CD14-positive monocyte (primary cell): ENCODE data around the gene FER1L5. TPM values are rescaled to one million over a fixed set of nuclear protein-coding genes. Genes with fewer than 3 reads are reported as not detected.
A peak's percentile ranks its signal among the peaks of the same experiment; 100 is the strongest.

ENCODE experiments used
- DNase-seq, 3 donors: peaks; one replicate each; pipeline ENCODE4 v3.0.0-alpha.2; 2011 to 2022
- H2AFZ ChIP-seq: 2 replicates; pipeline ENCODE4 v1.6.0; 2012; ENCODE audit warnings: mild to moderate bottlenecking, low read depth, low read length, inconsistent platforms; ENCODE audit not compliant: insufficient read depth, poor library complexity, severe bottlenecking
- H3K27ac ChIP-seq, 2 donors: 1 replicate in 1 of 2; 2 replicates in 1 of 2; pipeline ENCODE4 v1.5.1; 2012 to 2013; ENCODE audit warnings: low read length in 2 of 2, control low read depth in 1 of 2, inconsistent platforms in 1 of 2, low read depth in 1 of 2, mild to moderate bottlenecking in 1 of 2
- H3K27me3 ChIP-seq, 2 donors: one replicate each; pipeline versions ENCODE4 v1.6.0 to v1.6.1; 2011 to 2013; ENCODE audit warnings: low read length in 2 of 2; ENCODE audit not compliant: control insufficient read depth in 2 of 2, insufficient read depth in 2 of 2
- H3K36me3 ChIP-seq, 2 donors: replicated peaks in 1 of 2; 1 replicate in 1 of 2; 2 replicates in 1 of 2; pipeline versions ENCODE4 v1.5.1 to v1.6.1; 2012 to 2013; ENCODE audit warnings: low read length in 2 of 2, control low read depth in 1 of 2, inconsistent platforms in 1 of 2, mild to moderate bottlenecking in 1 of 2; ENCODE audit not compliant: insufficient read depth in 2 of 2, control insufficient read depth in 1 of 2
- H3K4me1 ChIP-seq, 2 donors: 1 replicate in 1 of 2; 2 replicates in 1 of 2; pipeline versions ENCODE4 v1.5.1 to v1.6.1; 2012 to 2013; ENCODE audit warnings: low read length in 2 of 2, control low read depth in 1 of 2, inconsistent platforms in 1 of 2, mild to moderate bottlenecking in 1 of 2, moderate library complexity in 1 of 2; ENCODE audit not compliant: insufficient read depth in 2 of 2, control insufficient read depth in 1 of 2
- H3K4me2 ChIP-seq: replicated peaks from 2 replicates; pipeline ENCODE3; 2012; ENCODE audit warnings: low read length, moderate library complexity, mild to moderate bottlenecking; ENCODE audit not compliant: poor library complexity, severe bottlenecking; ENCODE audit errors: extremely low read depth
- H3K4me3 ChIP-seq, 3 experiments: fragments of 200-600 bp in 1 of 3; sonication (generic) in 1 of 3; replicated peaks in 1 of 3; 1 replicate in 2 of 3; 2 replicates in 1 of 3; pipeline ENCODE4 v1.5.1; 2011 to 2013; ENCODE audit warnings: low read length in 3 of 3, mild to moderate bottlenecking in 3 of 3, control low read depth in 2 of 3, low read depth in 2 of 3, inconsistent platforms in 1 of 3, moderate library complexity in 1 of 3
- H3K79me2 ChIP-seq: 2 replicates; pipeline ENCODE4 v1.6.0; 2012; ENCODE audit warnings: mild to moderate bottlenecking, control low read depth, inconsistent platforms, low read length, moderate library complexity; ENCODE audit not compliant: insufficient read depth
- H3K9ac ChIP-seq: 2 replicates; pipeline ENCODE4 v1.6.0; 2017; ENCODE audit warnings: low read length, mild to moderate bottlenecking; ENCODE audit not compliant: insufficient read depth, poor library complexity, severe bottlenecking
- H3K9me3 ChIP-seq, 2 donors: replicated peaks in 1 of 2; 1 replicate in 1 of 2; 2 replicates in 1 of 2; pipeline versions ENCODE4 v1.5.1 to v1.6.1; 2012 to 2013; ENCODE audit warnings: low read length in 2 of 2, control low read depth in 1 of 2; ENCODE audit not compliant: control insufficient read depth in 1 of 2, insufficient read depth in 1 of 2
- H4K20me1 ChIP-seq: 2 replicates; pipeline ENCODE4 v1.6.0; 2012; ENCODE audit warnings: mild to moderate bottlenecking, low read length, control low read depth, moderate library complexity; ENCODE audit not compliant: insufficient read depth
- H3K27ac Mint-ChIP-seq, 7 donors: one replicate each; pipeline ENCODE4 v1.8.0; 2020; ENCODE audit warnings: mild to moderate bottlenecking in 7 of 7, mixed read lengths in 7 of 7, moderate library complexity in 6 of 7, inconsistent platforms in 2 of 7
- H3K27me3 Mint-ChIP-seq, 3 donors: one replicate each; pipeline ENCODE4 v1.8.0; 2021 to 2022; ENCODE audit warnings: low read depth in 3 of 3, mild to moderate bottlenecking in 3 of 3, mixed read lengths in 3 of 3, moderate library complexity in 3 of 3, inconsistent platforms in 1 of 3
- H3K36me3 Mint-ChIP-seq, 2 donors: one replicate each; pipeline ENCODE4 v1.8.0; 2020; ENCODE audit warnings: mixed read lengths in 2 of 2, inconsistent platforms in 1 of 2, mild to moderate bottlenecking in 1 of 2
- H3K4me1 Mint-ChIP-seq: one replicate; pipeline ENCODE4 v1.8.0; 2020; ENCODE audit warnings: mild to moderate bottlenecking, mixed read lengths
- H3K4me3 Mint-ChIP-seq, 2 donors: one replicate each; pipeline ENCODE4 v1.8.0; 2020; ENCODE audit warnings: mild to moderate bottlenecking in 2 of 2, mixed read lengths in 2 of 2, moderate library complexity in 1 of 2
- H3K9me3 Mint-ChIP-seq, 7 donors: one replicate each; pipeline ENCODE4 v1.8.0; 2020 to 2022; ENCODE audit warnings: mixed read lengths in 7 of 7, mild to moderate bottlenecking in 6 of 7, moderate library complexity in 6 of 7, inconsistent platforms in 2 of 7
- WGBS: methylation state at CpG from one replicate; pipeline ENCODE4 v1.1.5; 2013; ENCODE audit warnings: missing lambda C conversion rate; ENCODE audit not compliant: insufficient coverage; 5-methylcytosine and 5-hydroxymethylcytosine counted together
- intact Hi-C, 2 donors: fragments of 100-400 bp; cut with micrococcal nuclease; formaldehyde crosslinking; loops; one replicate each; pipeline versions ENCODE4 v1.15.0 to v1.15.1; 2023
- polyA minus RNA-seq: library from RNA; depleted of rRNA, polyadenylated mRNA; stranded (reverse); fragments of >200 nt; gene quantifications from 2 replicates; pipeline ENCODE4 v1.2.3, GENCODE V29; 2012
- polyA plus RNA-seq, 3 donors: library from polyadenylated mRNA; depleted of rRNA in 1 of 3; unstranded in 2 of 3; stranded (reverse) in 1 of 3; fragments of 300-500 nt in 2 of 3; fragments of >200 nt in 1 of 3; fragmentation: Illumina TruSeq in 2 of 3; gene quantifications; 1 replicate in 2 of 3; 2 replicates in 1 of 3; pipeline ENCODE4 v1.2.3, GENCODE V29; 2012 to 2021
- total RNA-seq, 12 experiments: library from RNA in 1 of 12; stranded (reverse) in 1 of 12; fragments of 120-200 nt in 1 of 12; gene quantifications; one replicate each; pipeline ENCODE4 v1.2.4 and lab custom pipeline; 2013 to 2026; ENCODE audit warnings: mixed read lengths in 6 of 12, inconsistent platforms in 1 of 12
- TF ChIP-seq, protein P1 (sequence below): fragments of 200-600 bp; IDR thresholded peaks from one replicate; pipeline ENCODE4 v1.8.0; 2022; ENCODE audit warnings: antibody characterized with exemption, mild to moderate bottlenecking

The FER1L5 gene
- not detected for total RNA-seq (2013)
- polyA plus RNA-seq (not detected), polyA minus RNA-seq (not detected in 2 replicates), total RNA-seq (lab: John Stamatoyannopoulos, UW) (0 to 1.6 (median 0.17) reads per million in 11 experiments)

GRCh38 chr2:96642564-96643360 lies at the start of gene FER1L5:
FER1L5 (plus strand) TSS chr2:96642764; CDS start chr2:96642837, 73 bp downstream.
- Mint-ChIP-seq H3K27ac (no peak within 1 kb of the TSS), H3K4me3 (no peak within 1 kb of the TSS), H3K36me3 (no peaks in the 10 kb centered on the region), H3K27me3 (peaks cover 2 to 4% (median 4%) of the 10 kb centered on the region in 3 donors), H3K9me3 (peaks cover 0 to 2% (median 0%) of the 10 kb centered on the region in 7 donors), H3K4me1 (peaks cover 5% of the 10 kb centered on the region)
- Histone ChIP-seq H3K9me3 (no peaks in the 10 kb centered on the region), H3K36me3 (no peaks in the 10 kb centered on the region), H4K20me1 (no peaks in the 10 kb centered on the region), H3K4me2 (no peak within 1 kb of the TSS), H3K4me1 (peaks cover 6 to 8% of the 10 kb centered on the region in 2 donors), H3K79me2 (no peaks in the 10 kb centered on the region), H3K4me3 (no peak within 1 kb of the TSS), H3K27ac (no peak within 1 kb of the TSS), H2AFZ (no peak within 1 kb of the TSS), H3K9ac (no peak within 1 kb of the TSS), H3K27me3 (no peaks in the 10 kb centered on the region)
- no peak for DNase-seq
- 60% methylated on average over 1 of the region's 10 CpGs for WGBS
- TF ChIP-seq, protein P1, sequence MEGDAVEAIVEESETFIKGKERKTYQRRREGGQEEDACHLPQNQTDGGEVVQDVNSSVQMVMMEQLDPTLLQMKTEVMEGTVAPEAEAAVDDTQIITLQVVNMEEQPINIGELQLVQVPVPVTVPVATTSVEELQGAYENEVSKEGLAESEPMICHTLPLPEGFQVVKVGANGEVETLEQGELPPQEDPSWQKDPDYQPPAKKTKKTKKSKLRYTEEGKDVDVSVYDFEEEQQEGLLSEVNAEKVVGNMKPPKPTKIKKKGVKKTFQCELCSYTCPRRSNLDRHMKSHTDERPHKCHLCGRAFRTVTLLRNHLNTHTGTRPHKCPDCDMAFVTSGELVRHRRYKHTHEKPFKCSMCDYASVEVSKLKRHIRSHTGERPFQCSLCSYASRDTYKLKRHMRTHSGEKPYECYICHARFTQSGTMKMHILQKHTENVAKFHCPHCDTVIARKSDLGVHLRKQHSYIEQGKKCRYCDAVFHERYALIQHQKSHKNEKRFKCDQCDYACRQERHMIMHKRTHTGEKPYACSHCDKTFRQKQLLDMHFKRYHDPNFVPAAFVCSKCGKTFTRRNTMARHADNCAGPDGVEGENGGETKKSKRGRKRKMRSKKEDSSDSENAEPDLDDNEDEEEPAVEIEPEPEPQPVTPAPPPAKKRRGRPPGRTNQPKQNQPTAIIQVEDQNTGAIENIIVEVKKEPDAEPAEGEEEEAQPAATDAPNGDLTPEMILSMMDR, result no peak
- intact Hi-C loops, result no loop called here

DNA sequence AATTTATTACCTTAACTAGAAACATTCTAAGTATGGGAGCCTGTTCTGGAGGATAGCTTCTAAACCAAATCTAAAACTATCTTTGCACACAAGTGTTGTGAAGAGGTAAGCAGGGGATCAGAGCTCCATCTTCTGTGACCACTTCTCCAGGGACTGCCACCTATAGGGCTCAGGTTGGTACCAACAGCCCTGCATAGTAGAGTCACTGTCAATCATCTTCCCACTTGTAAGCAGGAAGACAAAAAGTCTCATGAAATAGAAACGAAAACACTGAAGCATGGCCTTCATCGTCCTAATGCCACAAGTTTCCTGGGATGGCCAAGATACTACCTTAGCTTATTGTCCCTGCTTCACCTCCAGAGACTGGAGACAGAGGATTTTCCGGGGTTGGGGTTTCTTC lies 48.3 kb upstream of the FER1L5 start:
- H3K79me2 ChIP-seq, result no peaks in the 10 kb centered on the region
- no peaks in the 10 kb centered on the region for H3K27me3 ChIP-seq
- H4K20me1 ChIP-seq, result no peaks in the 10 kb centered on the region
- Mint-ChIP-seq H3K27ac (peak overlapping the region in 1 of 7 donors; percentile 58), H3K36me3 (peaks cover 71 to 81% of the 10 kb centered on the region in 2 donors), H3K27me3 (no peaks in the 10 kb centered on the region), H3K4me1 (peaks cover 4% of the 10 kb centered on the region), H3K9me3 (no peaks in the 10 kb centered on the region), H3K4me3 (no peak overlapping the region)
- intact Hi-C loops, result no loop called here
- H3K36me3 ChIP-seq, result peaks cover 68 to 84% of the 10 kb centered on the region in 2 donors
- DNase-seq, result no peak
- H2AFZ ChIP-seq, result no peak overlapping the region
- no peaks in the 10 kb centered on the region for H3K9me3 ChIP-seq
- 23% methylated on average over 3 of the region's 3 CpGs for WGBS
- no peaks in the 10 kb centered on the region for H3K4me1 ChIP-seq
- no peak overlapping the region for H3K4me2 ChIP-seq
- no peak overlapping the region for H3K9ac ChIP-seq
- no peak overlapping the region for H3K4me3 ChIP-seq
- H3K27ac ChIP-seq, result peak overlapping the region in 1 of 2 donors; percentile 22
- TF ChIP-seq, protein P1, result no peak
